Neural cell (in vitro differentiated cells): ENCODE measurements around the gene NRN1L.

Experiments
- EP300 ChIP-seq: fragments of 450-650 bp; conservative IDR thresholded peaks from 2 replicates; pipeline ENCODE4 v1.6.1; 2014; ENCODE audit warnings: antibody characterized with exemption, mild to moderate bottlenecking, moderate library complexity; ENCODE audit not compliant: poor library complexity, severe bottlenecking
- EZH2 ChIP-seq: fragments of 200-600, 300-800 bp; shearing (Covaris generic), sonication (generic); IDR thresholded peaks from 2 replicates; pipeline ENCODE4 v1.6.1; 2014; ENCODE audit warnings: antibody characterized with exemption, low read length, borderline replicate concordance, mild to moderate bottlenecking; ENCODE audit not compliant: insufficient read depth, poor library complexity, severe bottlenecking
- POLR2AphosphoS5 ChIP-seq: IDR thresholded peaks from 2 replicates; pipeline ENCODE4 v1.6.1; 2012
- TF ChIP-seq, protein P1 (sequence below): fragments of 450-650 bp; IDR thresholded peaks from 2 replicates; pipeline ENCODE4 v1.5.1; 2014; ENCODE audit warnings: antibody characterized with exemption, mild to moderate bottlenecking, moderate library complexity; ENCODE audit not compliant: poor library complexity, severe bottlenecking
- TF ChIP-seq, protein P2 (sequence below): IDR thresholded peaks from 2 replicates; pipeline ENCODE4 v1.6.1; 2012; ENCODE audit warnings: borderline replicate concordance

DNA sequence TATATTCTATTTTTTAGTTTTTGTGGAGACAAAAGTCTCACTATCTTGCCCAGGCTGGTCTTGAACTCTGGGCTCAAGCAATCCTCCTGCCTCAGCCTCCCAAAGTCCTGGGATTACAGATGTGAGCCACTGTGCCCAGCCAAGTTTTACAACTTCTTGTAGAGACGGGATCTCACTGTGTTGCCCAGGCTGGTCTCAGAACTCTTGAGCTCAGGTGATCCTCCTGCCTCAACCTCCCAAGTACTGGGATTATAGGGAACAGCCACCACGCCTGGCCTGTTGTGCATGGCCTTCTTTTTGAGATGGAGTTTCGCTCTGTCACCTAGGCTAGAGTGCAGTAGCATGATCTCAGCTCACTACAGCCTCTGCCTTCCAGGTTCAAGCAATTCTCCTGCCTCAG, 31.0 kb upstream of the NRN1L start:
- TF ChIP-seq POLR2AphosphoS5, result no peak
- TF ChIP-seq, protein P1, sequence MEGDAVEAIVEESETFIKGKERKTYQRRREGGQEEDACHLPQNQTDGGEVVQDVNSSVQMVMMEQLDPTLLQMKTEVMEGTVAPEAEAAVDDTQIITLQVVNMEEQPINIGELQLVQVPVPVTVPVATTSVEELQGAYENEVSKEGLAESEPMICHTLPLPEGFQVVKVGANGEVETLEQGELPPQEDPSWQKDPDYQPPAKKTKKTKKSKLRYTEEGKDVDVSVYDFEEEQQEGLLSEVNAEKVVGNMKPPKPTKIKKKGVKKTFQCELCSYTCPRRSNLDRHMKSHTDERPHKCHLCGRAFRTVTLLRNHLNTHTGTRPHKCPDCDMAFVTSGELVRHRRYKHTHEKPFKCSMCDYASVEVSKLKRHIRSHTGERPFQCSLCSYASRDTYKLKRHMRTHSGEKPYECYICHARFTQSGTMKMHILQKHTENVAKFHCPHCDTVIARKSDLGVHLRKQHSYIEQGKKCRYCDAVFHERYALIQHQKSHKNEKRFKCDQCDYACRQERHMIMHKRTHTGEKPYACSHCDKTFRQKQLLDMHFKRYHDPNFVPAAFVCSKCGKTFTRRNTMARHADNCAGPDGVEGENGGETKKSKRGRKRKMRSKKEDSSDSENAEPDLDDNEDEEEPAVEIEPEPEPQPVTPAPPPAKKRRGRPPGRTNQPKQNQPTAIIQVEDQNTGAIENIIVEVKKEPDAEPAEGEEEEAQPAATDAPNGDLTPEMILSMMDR, result no peak
- TF ChIP-seq, protein P2, sequence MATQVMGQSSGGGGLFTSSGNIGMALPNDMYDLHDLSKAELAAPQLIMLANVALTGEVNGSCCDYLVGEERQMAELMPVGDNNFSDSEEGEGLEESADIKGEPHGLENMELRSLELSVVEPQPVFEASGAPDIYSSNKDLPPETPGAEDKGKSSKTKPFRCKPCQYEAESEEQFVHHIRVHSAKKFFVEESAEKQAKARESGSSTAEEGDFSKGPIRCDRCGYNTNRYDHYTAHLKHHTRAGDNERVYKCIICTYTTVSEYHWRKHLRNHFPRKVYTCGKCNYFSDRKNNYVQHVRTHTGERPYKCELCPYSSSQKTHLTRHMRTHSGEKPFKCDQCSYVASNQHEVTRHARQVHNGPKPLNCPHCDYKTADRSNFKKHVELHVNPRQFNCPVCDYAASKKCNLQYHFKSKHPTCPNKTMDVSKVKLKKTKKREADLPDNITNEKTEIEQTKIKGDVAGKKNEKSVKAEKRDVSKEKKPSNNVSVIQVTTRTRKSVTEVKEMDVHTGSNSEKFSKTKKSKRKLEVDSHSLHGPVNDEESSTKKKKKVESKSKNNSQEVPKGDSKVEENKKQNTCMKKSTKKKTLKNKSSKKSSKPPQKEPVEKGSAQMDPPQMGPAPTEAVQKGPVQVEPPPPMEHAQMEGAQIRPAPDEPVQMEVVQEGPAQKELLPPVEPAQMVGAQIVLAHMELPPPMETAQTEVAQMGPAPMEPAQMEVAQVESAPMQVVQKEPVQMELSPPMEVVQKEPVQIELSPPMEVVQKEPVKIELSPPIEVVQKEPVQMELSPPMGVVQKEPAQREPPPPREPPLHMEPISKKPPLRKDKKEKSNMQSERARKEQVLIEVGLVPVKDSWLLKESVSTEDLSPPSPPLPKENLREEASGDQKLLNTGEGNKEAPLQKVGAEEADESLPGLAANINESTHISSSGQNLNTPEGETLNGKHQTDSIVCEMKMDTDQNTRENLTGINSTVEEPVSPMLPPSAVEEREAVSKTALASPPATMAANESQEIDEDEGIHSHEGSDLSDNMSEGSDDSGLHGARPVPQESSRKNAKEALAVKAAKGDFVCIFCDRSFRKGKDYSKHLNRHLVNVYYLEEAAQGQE, result no peak
- TF ChIP-seq EP300, result no peak
- no peak for TF ChIP-seq EZH2
